KOPT-K1 (cell line): ENCODE data around the gene TMEM239.

Source experiments
- H3K27ac ChIP-seq: fragments of 200-600 bp; sonication (generic); 2 replicates; pipeline ENCODE4 v1.5.1; 2016; ENCODE audit warnings: antibody characterized with exemption, mild to moderate bottlenecking, low read depth, low read length; ENCODE audit not compliant: poor library complexity, severe bottlenecking
- H3K36me3 ChIP-seq: fragments of 200-600 bp; sonication (generic); 2 replicates; pipeline ENCODE4 v1.5.1; 2017; ENCODE audit warnings: antibody characterized with exemption, mild to moderate bottlenecking, low read length, moderate library complexity; ENCODE audit not compliant: insufficient read depth
- H3K9me3 ChIP-seq: fragments of 200-600 bp; sonication (generic); 2 replicates; pipeline ENCODE4 v1.5.1; 2017; ENCODE audit warnings: antibody characterized with exemption, low read length, mild to moderate bottlenecking; ENCODE audit not compliant: insufficient read depth, poor library complexity, severe bottlenecking

Gene TMEM239

DNA sequence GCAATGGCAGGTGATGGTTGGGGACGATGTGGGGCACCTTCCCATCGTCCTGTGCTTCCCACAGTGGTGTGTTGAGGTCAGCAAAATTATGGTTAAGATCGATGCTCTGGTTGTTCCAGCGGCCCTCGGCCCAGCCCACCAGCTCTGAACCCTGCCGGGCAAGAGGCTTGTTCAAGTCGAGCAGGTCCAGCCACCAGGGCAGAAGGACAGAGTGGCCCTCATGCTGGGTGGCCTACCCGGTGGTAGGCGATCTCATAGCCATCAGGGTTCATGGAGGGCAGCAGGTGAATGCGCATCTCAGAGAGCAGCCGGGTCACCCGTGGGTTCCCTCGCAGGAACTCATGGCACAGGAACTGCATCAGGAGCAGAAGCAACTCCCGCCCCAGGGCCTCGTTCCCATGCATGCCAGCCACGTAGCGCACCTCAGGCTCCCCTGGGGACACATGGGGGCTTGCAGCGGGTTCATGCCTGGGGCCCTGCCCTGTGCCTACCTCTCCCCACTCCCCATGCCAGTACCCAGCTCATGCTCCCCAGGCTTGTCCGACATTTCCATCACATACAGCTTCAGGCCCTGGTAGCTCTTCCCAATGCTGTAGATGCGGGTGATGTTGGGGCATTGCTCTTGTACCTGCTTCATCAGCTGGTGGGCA is 20.0 kb upstream of the TMEM239 start:
- Histone ChIP-seq H3K36me3 (no peaks in the 10 kb centered on the region), H3K9me3 (no peaks in the 10 kb centered on the region), H3K27ac (no peak overlapping the region)

DNA sequence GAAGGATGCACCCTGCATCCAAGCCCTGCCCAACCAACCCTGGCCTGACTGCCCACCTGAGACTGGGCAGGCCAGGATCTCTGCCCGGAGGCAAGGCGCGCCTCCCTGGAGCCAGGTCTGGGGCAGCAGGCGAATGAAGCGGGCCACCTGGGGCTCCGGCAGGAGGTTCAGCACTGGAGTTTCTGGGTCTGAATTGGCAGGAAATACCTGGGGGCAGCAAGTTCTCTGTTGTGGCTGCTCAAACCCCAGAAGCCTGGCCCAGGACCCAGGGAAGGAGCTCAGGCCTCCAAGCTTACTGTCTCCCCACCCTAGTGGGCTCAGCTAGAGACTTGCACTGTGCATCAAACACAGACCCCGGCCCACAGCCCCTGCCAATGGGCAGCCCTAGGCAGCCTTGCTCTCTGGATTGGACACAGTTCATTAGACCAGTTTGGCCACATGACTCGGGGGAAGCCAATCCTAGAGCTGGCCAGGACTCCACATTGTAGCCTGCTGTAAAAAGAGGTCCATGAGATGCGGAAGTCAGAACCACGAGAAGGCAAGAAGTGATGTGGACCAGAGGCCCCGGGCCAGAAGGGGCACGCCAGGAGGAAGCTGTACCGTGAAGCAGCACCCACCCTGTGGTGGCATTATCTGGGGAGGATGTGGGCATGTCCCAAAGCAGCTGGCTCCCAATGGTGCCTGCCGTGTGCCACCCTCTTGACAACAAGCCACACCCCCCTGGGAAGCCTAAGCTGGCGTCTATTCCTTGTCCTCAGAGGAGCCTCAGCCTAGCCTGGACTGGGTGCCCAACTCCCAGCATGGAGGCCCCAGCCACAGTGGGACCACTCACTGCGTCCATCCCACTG is 18.8 kb upstream of the TMEM239 start:
- Histone ChIP-seq H3K9me3 (no peaks in the 10 kb centered on the region), H3K27ac (no peak overlapping the region), H3K36me3 (no peaks in the 10 kb centered on the region)

DNA sequence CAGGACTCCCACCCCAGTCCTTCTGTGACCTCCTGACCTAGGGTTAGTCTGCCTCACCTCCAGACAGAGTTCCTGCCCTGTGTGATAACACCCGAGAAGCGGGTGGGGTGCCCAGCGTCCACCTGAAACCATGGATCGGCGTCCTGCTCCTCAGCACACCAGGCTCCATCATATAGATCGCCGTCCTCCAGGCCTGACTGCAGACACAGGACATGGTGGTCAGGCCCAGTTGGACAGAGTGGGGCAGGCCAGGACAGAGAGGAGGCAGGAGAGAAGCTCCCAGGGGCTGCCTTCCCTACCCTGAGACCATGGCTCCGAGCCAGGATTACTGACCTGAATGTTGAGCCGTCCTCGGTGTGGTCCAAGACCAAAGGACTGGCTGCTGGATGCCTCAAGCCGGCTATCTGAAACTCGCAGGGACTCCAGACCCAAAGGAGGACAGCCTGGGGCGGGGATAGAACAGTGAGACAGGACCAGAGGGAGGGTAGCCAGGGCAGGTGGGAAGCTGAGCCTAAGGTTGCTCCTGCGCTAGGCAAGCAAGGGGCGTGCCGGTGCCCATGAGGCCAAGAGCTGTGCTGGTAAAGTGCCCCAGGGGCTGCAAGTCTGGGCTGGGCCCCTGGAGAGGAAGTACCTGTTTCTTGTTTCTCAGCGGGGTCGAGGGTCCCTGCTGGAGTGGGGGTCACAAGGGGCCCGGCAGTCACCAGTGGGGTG is 17.9 kb upstream of the TMEM239 start:
- Histone ChIP-seq H3K36me3 (no peaks in the 10 kb centered on the region), H3K9me3 (no peaks in the 10 kb centered on the region), H3K27ac (no peak overlapping the region)

DNA sequence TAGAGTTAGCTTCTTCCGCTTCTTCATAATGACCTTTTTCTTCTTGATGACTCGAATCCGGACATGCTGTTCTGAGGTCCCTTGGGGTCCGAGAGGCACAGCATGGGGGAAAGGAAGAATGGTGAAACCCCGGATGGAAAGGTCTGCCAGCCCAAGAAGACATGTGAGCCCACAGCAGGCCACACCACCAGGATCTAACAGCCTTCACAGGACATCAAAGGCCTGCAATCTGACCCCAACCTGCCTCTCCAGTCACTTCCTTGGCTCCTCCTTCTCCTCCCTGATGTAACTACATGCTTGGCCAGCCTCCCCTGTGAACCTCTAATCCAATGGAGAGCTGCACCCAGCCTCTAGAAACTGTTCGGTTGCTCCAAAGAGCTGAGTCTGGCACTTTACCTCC is 17.4 kb upstream of the TMEM239 start:
- Histone ChIP-seq H3K36me3 (no peaks in the 10 kb centered on the region), H3K9me3 (no peaks in the 10 kb centered on the region), H3K27ac (no peak overlapping the region)

DNA sequence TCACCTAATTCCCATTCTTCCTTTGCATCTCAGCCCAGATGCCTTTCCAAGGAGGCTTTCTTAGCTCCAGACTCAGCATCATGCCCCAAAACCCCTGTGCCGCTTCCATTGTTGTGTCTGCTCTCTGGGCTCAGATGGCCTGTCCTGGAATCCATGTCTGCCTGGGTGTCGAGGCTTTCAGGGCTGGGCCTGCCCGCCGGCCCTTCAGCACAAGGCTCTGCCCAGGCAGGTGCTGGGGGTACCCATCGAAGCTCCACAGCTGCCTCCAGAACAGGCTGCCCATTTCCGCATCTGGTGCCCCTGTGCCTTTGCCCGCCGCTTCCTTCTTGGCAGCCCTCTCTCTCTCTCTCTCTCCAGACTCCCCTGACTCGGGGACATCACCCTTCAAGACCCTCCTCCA is 16.9 kb upstream of the TMEM239 start:
- H3K9me3 ChIP-seq: no peaks in the 10 kb centered on the region
- no peaks in the 10 kb centered on the region for H3K36me3 ChIP-seq
- H3K27ac ChIP-seq: no peak overlapping the region

DNA sequence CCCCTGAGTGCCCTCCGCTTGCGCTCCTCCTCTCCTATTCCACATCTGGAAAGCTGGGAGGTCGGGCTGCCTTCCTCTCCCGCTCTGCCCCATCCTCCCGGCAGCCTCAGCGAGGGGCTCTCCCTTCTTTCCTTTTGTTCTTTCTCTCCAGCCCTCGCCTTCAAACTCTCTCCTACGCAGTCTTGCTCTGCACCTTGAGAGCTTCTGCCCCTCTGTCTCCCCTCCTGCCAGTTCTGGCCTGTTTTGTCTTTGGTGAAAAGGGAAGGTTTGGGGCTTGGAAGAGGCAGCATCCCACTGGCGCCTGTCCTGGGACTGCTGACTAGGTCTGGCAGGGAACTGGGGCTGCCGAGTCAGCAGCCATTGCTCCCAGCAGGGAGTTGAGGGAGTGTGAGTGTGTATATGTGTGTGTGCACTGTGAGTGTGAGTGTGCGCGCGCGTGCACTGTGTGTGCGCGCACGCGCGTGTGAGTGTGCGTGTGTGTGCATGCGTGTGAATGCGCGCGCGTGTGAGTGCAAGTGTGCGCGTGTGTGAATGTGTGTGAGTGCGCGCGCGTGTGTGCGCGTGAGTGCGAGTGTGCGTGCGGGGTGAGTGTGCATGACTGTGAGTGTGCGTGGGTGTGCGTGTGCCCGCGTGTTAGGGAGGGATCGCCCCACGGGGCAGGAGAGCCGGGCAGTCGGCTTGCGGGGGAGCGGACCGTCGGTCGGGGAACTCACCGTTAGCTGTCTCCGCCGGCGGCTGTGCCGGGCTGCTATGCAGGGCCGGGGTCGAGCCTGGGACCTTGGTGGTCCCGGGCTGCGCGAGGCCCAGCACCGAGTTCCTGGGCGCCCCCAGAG is 16.3 kb upstream of the TMEM239 start:
- no peaks in the 10 kb centered on the region for H3K36me3 ChIP-seq
- H3K9me3 ChIP-seq: no peaks in the 10 kb centered on the region
- H3K27ac ChIP-seq: no peak overlapping the region

DNA sequence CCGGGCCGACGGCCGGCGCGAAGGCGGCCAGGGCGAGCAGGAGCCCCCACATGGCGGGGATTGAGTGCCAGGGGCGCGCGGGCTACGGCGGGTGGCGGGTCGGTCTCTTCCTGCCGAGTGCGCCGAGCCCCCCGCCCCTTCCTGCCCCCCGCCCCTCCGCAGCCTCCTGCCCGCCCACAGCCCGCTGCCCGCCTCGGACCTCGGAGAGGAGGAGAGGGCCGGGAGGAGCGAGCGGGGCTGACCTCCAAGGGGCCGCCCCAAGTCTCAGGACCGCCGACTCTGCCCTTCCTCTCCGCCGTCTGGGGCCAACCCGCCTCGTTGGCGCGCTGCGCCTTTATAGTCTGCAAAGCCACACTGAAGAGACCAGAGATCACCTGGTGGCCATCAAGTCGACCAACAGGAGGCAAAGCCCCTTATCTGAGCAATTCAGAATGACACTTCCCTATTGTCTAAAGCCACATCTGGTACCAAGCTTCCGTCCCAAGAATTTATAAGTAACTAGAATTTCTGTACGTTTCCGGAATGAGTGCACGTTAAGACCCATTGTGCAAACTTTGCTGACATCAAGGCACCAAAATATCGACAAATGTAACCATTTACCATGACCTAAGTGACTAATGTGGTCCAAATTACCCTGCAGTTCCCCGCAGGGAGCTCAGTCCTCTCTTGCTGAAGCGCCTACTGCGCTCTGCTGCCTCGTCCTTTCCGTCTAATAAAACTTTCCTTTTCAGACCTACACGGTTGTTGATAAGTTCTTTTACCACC is 15.5 kb upstream of the TMEM239 start, which contains the start of gene CPXM1:
CPXM1 (minus strand) TSS at position 107 of the 765 bp plus-strand sequence; CDS start at position 52, 55 bp downstream.
- no peaks in the 10 kb centered on the region for H3K9me3 ChIP-seq
- H3K36me3 ChIP-seq: no peaks in the 10 kb centered on the region
- H3K27ac ChIP-seq: no peak within 1 kb of the TSS

DNA sequence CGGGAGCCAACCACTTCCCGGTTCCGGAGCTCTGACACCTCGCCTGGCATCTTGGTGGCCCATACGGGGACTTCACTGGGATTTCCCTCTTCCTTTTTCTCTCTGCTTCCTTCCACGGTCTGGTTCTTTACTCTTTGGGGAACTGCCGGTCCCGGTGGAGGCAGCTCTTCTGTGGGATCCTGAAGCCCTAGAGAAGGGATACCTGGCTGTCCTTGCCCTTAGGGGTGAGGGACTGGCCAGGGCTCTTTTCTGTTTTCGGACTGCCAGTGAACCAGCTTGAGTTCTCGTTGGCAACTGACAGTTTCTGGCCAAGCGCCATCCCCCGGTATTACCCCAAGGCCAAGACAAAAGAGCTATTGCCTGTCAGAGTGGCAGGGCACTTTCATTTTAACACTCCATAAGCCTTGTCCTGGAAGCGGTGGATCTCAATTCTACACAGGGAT is 14.9 kb upstream of the TMEM239 start:
- H3K27ac ChIP-seq: no peak overlapping the region
- H3K36me3 ChIP-seq: no peaks in the 10 kb centered on the region
- no peaks in the 10 kb centered on the region for H3K9me3 ChIP-seq

DNA sequence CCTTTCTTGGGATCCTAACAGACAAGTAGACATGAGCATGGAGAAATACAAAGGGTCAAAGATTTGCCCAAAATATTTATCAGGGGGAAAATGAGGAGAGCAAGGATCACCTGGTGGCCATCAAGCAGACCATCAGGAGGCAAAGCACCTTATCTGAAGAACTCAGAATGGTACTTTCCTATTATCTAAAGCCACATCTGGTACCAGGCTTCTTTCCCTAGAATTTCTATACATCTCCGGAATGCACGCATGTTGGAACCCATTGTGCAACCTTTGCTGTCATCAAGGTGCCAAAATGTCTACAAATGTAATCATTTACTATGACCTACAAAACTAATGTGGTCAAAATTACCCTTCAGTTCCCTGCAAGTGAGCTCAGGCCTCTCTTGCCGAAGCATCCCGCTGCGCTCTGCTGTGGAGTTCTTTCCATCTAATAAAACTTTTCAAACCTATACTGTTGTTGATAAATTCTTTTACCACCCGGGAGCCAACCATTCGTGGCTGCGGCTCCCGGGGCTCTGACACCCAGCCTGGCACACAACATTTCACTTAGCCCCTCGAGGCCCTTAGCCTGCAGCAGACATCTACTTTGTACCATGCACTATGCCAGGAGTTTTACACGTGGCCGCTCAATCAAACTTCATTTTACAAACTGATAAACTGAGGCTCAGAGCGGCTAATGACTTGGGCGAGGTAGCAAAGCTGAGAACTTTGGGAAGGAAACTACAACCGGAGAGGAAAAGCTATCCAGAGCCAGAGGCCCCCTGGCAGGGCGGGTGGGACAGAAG is 11.9 kb upstream of the TMEM239 start:
- H3K27ac ChIP-seq: no peak overlapping the region
- H3K9me3 ChIP-seq: no peaks in the 10 kb centered on the region
- H3K36me3 ChIP-seq: no peaks in the 10 kb centered on the region

DNA sequence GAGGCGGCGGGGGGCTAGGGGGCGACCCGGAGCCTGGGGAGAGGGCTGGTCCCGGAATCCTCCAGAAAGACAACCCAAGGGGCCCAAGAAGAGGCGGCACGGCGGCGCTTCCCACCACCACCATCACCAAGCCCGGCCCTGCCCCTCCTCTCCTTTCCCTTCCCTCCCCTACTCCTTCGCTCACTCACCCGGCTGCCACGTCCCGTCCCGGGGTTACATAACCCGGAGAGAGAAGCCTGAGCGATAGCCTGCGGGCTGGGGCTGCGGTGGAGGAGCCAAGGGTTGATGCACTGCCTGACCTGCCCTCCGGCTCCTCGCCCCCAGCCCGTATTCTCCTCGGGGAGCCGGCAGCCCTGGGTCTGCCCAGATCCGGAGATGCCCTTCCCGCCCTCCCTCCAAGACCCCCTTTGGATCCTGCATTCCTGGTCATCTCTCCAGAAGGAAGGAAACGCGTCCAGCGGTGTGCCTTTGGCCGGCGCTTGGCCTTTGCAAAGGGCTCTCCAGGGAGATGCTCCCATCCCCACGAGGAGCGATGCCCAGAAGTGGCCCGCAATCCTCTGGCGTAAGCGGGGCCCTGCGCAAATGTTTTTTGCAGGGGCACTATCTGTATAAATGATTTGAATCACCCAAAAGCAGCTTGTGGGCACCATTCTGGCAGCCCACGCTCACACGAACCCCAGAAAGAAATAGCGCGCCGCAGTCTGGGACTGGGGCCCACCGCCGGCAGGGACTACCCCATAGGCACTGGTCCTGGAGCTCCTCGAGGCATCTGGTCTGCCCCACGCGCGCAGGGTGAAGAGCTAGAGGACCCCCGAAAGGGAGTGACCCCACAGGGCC is 11.1 kb upstream of the TMEM239 start:
- H3K27ac ChIP-seq: no peak overlapping the region
- H3K9me3 ChIP-seq: no peaks in the 10 kb centered on the region
- no peaks in the 10 kb centered on the region for H3K36me3 ChIP-seq

DNA sequence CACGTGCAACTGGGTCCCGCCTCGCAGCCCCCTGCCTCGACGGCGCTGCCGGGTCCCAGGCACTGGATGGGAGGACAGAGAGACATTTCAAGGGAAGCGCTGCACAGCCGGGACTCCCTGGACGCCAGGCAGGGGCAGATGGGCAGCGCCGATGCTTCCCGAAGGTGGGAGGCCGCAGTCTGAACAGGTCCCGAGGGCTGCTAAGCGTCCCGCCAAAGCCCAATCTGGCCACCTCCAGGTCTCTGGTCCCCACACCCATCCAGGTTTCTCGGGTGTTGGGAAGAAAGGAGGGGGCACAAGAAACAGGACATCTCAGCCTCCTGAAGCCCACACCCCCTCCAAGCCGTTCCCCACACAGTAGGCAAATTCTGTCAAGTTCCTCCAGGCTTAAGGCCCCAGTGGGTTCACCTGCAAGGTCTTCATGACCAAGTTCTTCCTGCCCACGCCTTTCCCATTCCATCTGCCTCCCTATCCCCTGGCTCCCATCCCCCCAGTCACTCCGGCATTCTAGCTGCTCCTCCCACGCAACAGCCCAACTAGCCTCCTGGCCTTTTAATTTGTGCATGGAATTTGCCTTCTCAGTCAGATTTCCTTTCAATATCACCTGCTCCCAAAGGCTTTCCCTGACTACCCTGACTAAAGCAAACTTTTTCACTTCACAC is 10.3 kb upstream of the TMEM239 start:
- H3K36me3 ChIP-seq: no peaks in the 10 kb centered on the region
- H3K9me3 ChIP-seq: no peaks in the 10 kb centered on the region
- H3K27ac ChIP-seq: no peak overlapping the region

DNA sequence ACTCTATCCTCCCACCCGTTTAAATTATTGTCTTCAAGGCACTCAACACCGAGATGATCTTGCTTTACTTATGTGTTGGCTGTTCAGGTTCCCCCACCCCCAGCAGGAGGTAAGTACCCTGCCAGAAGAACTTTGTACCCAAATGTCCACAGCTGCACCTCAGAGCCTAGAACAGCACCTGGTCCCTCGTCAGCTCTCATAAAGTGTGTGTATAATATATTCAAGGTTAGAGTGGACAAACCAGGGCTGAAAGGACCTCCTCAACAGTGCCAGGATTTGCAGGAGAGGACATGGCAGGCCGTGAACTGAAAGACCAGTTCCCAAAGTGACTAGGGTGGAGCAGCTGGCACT is 9.8 kb upstream of the TMEM239 start:
- no peaks in the 10 kb centered on the region for H3K36me3 ChIP-seq
- no peaks in the 10 kb centered on the region for H3K9me3 ChIP-seq
- H3K27ac ChIP-seq: no peak overlapping the region
